DMS 273 (cell line): ENCODE measurements around the gene CEP135.
A peak's percentile ranks its signal among the peaks of the same experiment; 100 is the strongest.
"Not testable (repeated sequence)": the region's sequence is repeated elsewhere in the genome, so short reads cannot be mapped to it uniquely, and the experiment has no call there.

Experiments
- DNase-seq: peaks from one replicate; lab custom pipeline; 2025; ENCODE audit not compliant: unreplicated experiment; lab: John Stamatoyannopoulos, UW

Gene CEP135

DNA sequence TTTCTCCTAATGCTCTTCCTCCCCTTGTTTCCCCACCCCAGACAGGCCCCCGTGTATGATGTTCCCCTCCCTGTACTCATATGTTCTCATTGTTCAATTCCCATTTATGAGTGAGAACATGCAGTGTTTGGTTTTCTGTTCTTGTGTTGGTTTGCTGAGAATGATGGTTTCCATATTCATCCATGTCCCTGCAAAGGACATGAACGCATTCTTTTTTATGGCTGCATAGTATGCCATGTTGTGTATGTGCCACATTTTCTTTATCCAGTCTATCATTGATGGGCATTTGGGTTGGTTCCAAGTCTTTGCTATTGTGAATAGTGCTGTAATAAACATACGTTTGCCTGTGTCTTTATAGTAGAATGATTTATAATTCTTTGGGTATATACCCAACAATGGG is 124.0 kb downstream of the CEP135 start:
- not testable (repeated sequence) for DNase-seq

DNA sequence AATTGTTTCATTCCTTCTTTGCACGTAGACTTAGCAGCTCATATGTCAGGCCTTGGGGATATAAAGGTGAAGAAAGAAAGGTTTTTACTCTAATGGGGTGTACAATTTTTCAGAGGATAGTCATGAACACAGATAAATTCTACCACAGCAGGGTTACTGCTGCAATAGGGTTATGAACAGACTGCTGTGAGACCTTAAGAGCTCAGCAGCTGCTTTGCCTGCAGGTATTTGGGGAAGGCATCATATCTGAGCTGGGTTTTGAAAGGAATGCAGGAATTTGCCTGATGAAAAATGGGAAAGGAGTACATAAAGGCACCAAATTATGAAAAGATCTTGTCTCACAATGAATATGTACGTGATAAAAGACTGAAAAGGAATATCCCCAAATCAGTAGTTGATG is 128.9 kb downstream of the CEP135 start:
- peak; percentile 39 for DNase-seq

DNA sequence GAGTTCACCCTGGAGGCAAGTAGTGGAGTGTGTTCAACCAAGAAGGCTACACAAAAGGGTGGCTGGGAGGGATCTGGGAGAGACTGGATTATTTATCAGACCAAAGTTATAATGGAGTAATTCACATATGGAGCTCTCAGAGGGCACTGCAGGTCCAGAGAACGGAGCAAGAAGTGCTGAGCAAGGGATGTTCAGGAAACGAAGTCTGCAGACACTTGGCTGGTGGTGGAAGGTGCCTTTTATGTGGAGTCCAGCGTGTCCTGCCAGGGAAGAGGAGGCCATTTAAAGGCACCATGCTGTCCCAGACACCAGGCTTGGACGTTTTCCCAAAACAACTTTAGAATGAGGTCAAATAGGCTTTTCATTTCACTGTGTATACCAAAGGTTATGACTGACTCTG is 130.1 kb downstream of the CEP135 start:
- no peak for DNase-seq

DNA sequence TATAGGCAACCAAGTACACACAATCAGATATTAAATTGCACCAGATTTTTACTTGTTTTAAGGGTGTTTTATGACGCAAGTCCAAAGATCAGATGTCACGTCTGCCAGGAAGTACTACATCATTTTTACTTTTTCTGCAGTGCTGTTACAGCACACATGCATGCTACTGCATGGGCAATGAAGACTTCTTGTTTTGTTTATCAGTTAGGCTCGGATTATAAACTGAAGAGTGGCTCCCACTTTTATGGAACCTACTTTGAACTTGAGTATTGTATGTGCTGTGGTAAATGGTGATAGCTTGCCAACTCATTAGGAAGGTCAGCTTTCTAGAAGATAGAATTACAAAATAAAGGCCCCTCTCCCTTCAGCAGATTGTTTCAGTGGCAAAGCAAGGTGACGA is 131.6 kb downstream of the CEP135 start:
- no peak for DNase-seq

DNA sequence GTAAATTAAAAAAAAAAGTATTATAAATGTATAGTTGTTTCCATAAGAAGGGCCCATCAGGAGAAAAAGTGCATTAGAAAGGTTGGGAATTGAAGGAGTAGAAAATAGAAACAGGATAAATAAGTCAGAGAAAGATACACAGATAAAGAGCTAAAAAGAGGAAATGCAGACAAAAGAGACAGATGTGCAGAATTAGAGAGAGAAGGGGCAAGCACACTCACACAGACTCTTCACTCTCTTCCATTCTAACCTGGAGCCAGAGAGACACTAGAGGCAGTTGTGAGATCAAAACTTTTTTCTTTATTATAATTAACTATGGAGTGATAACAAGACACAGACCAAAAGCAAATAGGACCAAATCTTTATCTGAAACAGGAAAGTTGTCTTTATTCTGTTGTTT is 134.1 kb downstream of the CEP135 start:
- DNase-seq, result no peak
